ENCODE results near the gene CACNA2D1.

DNA sequence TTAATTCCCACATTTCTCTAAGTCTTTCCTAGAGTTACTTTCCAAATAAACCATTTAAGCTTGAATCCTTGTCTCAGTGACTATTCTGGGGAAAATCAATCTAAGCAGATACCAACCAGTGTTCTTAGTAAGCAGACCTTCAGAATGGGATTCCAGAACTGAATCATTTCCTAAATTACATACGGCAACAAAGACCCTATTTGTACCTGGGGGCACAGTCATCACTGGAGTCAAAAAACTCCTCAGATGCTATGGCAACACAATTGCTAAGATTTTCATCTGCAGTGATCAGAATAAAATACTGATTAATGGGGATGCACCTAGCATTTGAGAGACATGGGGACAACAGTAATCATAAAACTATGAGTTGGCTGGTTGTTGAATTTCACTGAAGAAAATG, 389.0 kb downstream of the CACNA2D1 start:
- TF ChIP-seq SP1 (IDR thresholded peaks at IDR 0.05) (no peak), TARDBP (IDR thresholded peaks at IDR 0.05) (no peak), ZNF384 (IDR thresholded peaks at IDR 0.05) (no peak)
